Renal cortex interstitium (tissue), 11 donors: ENCODE measurements around the gene KRT31. TPM values are rescaled to one million over a fixed set of nuclear protein-coding genes. Genes with fewer than 3 reads are reported as not detected.
"Not testable (repeated sequence)": the region's sequence is repeated elsewhere in the genome, so short reads cannot be mapped to it uniquely, and the experiment has no call there.

Source experiments
- DNase-seq, 11 donors: peaks; one replicate each; pipeline ENCODE4 v3.0.0-alpha.2; 2013; ENCODE audit warnings: low read depth in 9 of 11, low spot score in 4 of 11; ENCODE audit errors: extremely low read depth in 1 of 11
- polyA plus RNA-seq, 3 donors: library from polyadenylated mRNA; unstranded; fragments of 120-200 nt; gene quantifications; one replicate each; pipeline ENCODE4 v1.2.1, GENCODE V29; 2013; ENCODE audit not compliant: insufficient read length in 3 of 3

KRT31 gene
- polyA plus RNA-seq, 3 donors: not detected

GRCh38 chr17:41351177-41351576 lies 46.2 kb downstream of the KRT31 start:
- no peak for DNase-seq

GRCh38 chr17:41350381-41350878 lies 47.0 kb downstream of the KRT31 start, which contains the start of gene KRT33A:
TSS of gene KRT33A (minus strand) at chr17:41350828. CDS start at chr17:41350767, 61 bp downstream.
- DNase-seq: not testable (repeated sequence)

GRCh38 chr17:41347869-41348760 lies 49.3 kb downstream of the KRT31 start:
- DNase-seq: no peak

- DNase-seq: not testable (repeated sequence)
Measured at GRCh38 chr17:41346421-41346820, 51.0 kb downstream of the KRT31 start.

- DNase-seq: no peak
Measured at GRCh38 chr17:41345992-41346391, 51.4 kb downstream of the KRT31 start.

Other genes with a start within 250 kb of the KRT31 start
- not detected for gene KRTAP4-5, start 247.8 kb downstream of the KRT31 start, polyA plus RNA-seq
- gene KRTAP4-4, start 236.9 kb downstream of the KRT31 start, polyA plus RNA-seq: not detected
- gene KRTAP4-3, start 229.4 kb downstream of the KRT31 start, polyA plus RNA-seq: not detected
- not detected for gene KRTAP4-2, start 219.4 kb downstream of the KRT31 start, polyA plus RNA-seq
- gene KRTAP4-1, start 212.7 kb downstream of the KRT31 start, polyA plus RNA-seq: not detected
- not detected for gene KRTAP9-1, start 207.7 kb downstream of the KRT31 start, polyA plus RNA-seq
- not detected for gene KRTAP9-2, start 171.0 kb downstream of the KRT31 start, polyA plus RNA-seq
- not detected for gene KRTAP9-3, start 165.2 kb downstream of the KRT31 start, polyA plus RNA-seq
- not detected for gene KRTAP9-8, start 159.6 kb downstream of the KRT31 start, polyA plus RNA-seq
- gene KRTAP9-4, start 147.9 kb downstream of the KRT31 start, polyA plus RNA-seq: not detected
- not detected for gene KRTAP9-9, start 142.2 kb downstream of the KRT31 start, polyA plus RNA-seq
- under 1 TPM in 1 of 3 donors, not detected in 2; 0.19 TPM for gene KRTAP9-6, start 132.2 kb downstream of the KRT31 start, polyA plus RNA-seq
- not detected for gene KRTAP9-7, start 121.9 kb downstream of the KRT31 start, polyA plus RNA-seq
- not detected for gene KRTAP29-1, start 94.8 kb downstream of the KRT31 start, polyA plus RNA-seq
- not detected for gene KRTAP16-1, start 88.3 kb downstream of the KRT31 start, polyA plus RNA-seq
- under 1 TPM in 1 of 3 donors, not detected in 2; 0.17 TPM for gene KRTAP17-1, start 81.9 kb downstream of the KRT31 start, polyA plus RNA-seq
- not detected for gene KRT33A, start 46.8 kb downstream of the KRT31 start, polyA plus RNA-seq
- not detected for gene KRT33B, start 27.8 kb downstream of the KRT31 start, polyA plus RNA-seq
- gene KRT34, start 15.3 kb downstream of the KRT31 start, polyA plus RNA-seq: not detected
- gene KRT37, start 27.0 kb upstream of the KRT31 start, polyA plus RNA-seq: not detected
- not detected for gene KRT38, start 43.4 kb upstream of the KRT31 start, polyA plus RNA-seq
- gene KRT32, start 69.8 kb upstream of the KRT31 start, polyA plus RNA-seq: not detected
- not detected for gene KRT35, start 83.5 kb upstream of the KRT31 start, polyA plus RNA-seq
- gene KRT36, start 92.3 kb upstream of the KRT31 start, polyA plus RNA-seq: not detected
- under 1 TPM; 0.20 to 0.42 (median 0.33) TPM for gene KRT13, start 108.0 kb upstream of the KRT31 start, polyA plus RNA-seq
- 1 to 10 TPM in 1 of 3 donors, under 1 TPM in 2; 0.51 to 2.0 (median 0.72) TPM for gene KRT15, start 121.3 kb upstream of the KRT31 start, polyA plus RNA-seq
- 100 to 1,000 TPM; 155 to 178 (median 173) TPM for gene KRT19, start 130.7 kb upstream of the KRT31 start, polyA plus RNA-seq
- under 1 TPM in 1 of 3 donors, not detected in 2; 0.07 TPM for gene KRT9, start 174.5 kb upstream of the KRT31 start, polyA plus RNA-seq
- gene KRT14, start 189.3 kb upstream of the KRT31 start, polyA plus RNA-seq: under 1 TPM in 1 of 3 donors, not detected in 2; 0.39 TPM
- gene KRT16, start 215.2 kb upstream of the KRT31 start, polyA plus RNA-seq: not detected
- gene KRT17, start 227.0 kb upstream of the KRT31 start, polyA plus RNA-seq: 10 to 100 TPM in 1 of 3 donors, 1 to 10 TPM in 2; 1.6 to 12.0 (median 3.2) TPM